GM18861 (cell line): ENCODE results near the gene LRRC23.
"Not testable (repeated sequence)": the region's sequence is repeated elsewhere in the genome, so short reads cannot be mapped to it uniquely, and the experiment has no call there.

Experiments
- ATAC-seq: cut with Tn5 transposase; IDR thresholded peaks from one replicate; pipeline ENCODE4 v1.9.1; 2021; ENCODE audit not compliant: unreplicated experiment

Gene LRRC23

GRCh38 chr12:6904280-6905276 lies at the start of gene LRRC23:
TSS of gene LRRC23 (plus strand) at chr12:6904822. CDS start at chr12:6905634, 812 bp downstream.
- ATAC-seq: peak; percentile 88

- ATAC-seq: no peak
Measured at GRCh38 chr12:6855322-6855721, 49.3 kb upstream of the LRRC23 start.

GRCh38 chr12:6858799-6859198 lies 45.8 kb upstream of the LRRC23 start:
- no peak for ATAC-seq

GRCh38 chr12:6860116-6860515 lies 44.5 kb upstream of the LRRC23 start:
- ATAC-seq: no peak

GRCh38 chr12:6860942-6861341 lies 43.7 kb upstream of the LRRC23 start:
- no peak for ATAC-seq

GRCh38 chr12:6861391-6861790 lies 43.2 kb upstream of the LRRC23 start:
- ATAC-seq: no peak

- ATAC-seq: no peak
Measured at GRCh38 chr12:6863033-6863432, 41.6 kb upstream of the LRRC23 start.

- ATAC-seq: no peak
Measured at GRCh38 chr12:6863586-6864321, 40.9 kb upstream of the LRRC23 start.

GRCh38 chr12:6865307-6865706 lies 39.3 kb upstream of the LRRC23 start:
- ATAC-seq: not testable (repeated sequence)

- ATAC-seq: no peak
Measured at GRCh38 chr12:6866163-6866919, 38.3 kb upstream of the LRRC23 start.

GRCh38 chr12:6866920-6867412 lies 37.7 kb upstream of the LRRC23 start:
- peak; percentile 16 for ATAC-seq

- peak; percentile 40 for ATAC-seq
Measured at GRCh38 chr12:6867413-6868210, 37.0 kb upstream of the LRRC23 start, which contains the start of gene TPI1. TSS of gene TPI1 (plus strand) at chr12:6867531. CDS start at chr12:6867567, 36 bp downstream.

- no peak for ATAC-seq
Measured at GRCh38 chr12:6868211-6869048, 36.2 kb upstream of the LRRC23 start.

- no peak for ATAC-seq
Measured at GRCh38 chr12:6869049-6870021, 35.3 kb upstream of the LRRC23 start.

- ATAC-seq: not testable (repeated sequence)
Measured at GRCh38 chr12:6870304-6870703, 34.3 kb upstream of the LRRC23 start.

- no peak for ATAC-seq
Measured at GRCh38 chr12:6871052-6871957, 33.3 kb upstream of the LRRC23 start.
